Measurements from ENCODE around the gene MAML2.

Gene MAML2

GRCh38 chr11:96008161-96008720 is 334.8 kb downstream of the MAML2 start:
- Mint-ChIP-seq H3K4me3 (no peak overlapping the region), H3K4me1 (ENCODE audit: low read depth in 2 of 2) (peaks cover 9 to 14% of the 10 kb centered on the region in 2 donors), H3K27ac (no peak overlapping the region), H3K9me3 (no peaks in the 10 kb centered on the region), H3K36me3 (ENCODE audit: insufficient read depth) (no peaks in the 10 kb centered on the region), H3K27me3 (no peaks in the 10 kb centered on the region)
- no peak for ATAC-seq (replicated peaks)
- DNase-seq, result no peak

- ATAC-seq (replicated peaks) (no peak), DNase-seq (no peak)
- H3K27me3 Mint-ChIP-seq, result no peaks in the 10 kb centered on the region
- no peak overlapping the region for H3K4me3 Mint-ChIP-seq
- no peak overlapping the region for H3K27ac Mint-ChIP-seq
- H3K36me3 Mint-ChIP-seq (ENCODE audit: insufficient read depth), result no peaks in the 10 kb centered on the region
- H3K4me1 Mint-ChIP-seq (ENCODE audit: low read depth in 2 of 2), result peaks cover 2 to 12% of the 10 kb centered on the region in 2 donors
- H3K9me3 Mint-ChIP-seq, result peaks cover 9 to 13% of the 10 kb centered on the region in 2 donors
These were observed 337.0 kb downstream of the MAML2 start for GRCh38 chr11:96006037-96006436.

GRCh38 chr11:96004862-96005261 is 338.1 kb downstream of the MAML2 start:
- ATAC-seq (replicated peaks) (no peak), DNase-seq (no peak)
- Mint-ChIP-seq H3K4me3 (no peak overlapping the region), H3K4me1 (ENCODE audit: low read depth in 2 of 2) (peaks cover 2 to 20% of the 10 kb centered on the region in 2 donors), H3K9me3 (peaks cover 9 to 13% of the 10 kb centered on the region in 2 donors), H3K27ac (no peak overlapping the region), H3K27me3 (no peaks in the 10 kb centered on the region), H3K36me3 (ENCODE audit: insufficient read depth) (no peaks in the 10 kb centered on the region)

- no peak overlapping the region for H3K4me3 Mint-ChIP-seq
- peaks cover 9 to 13% of the 10 kb centered on the region in 2 donors for H3K9me3 Mint-ChIP-seq
- no peaks in the 10 kb centered on the region for H3K36me3 Mint-ChIP-seq (ENCODE audit: insufficient read depth)
- H3K27me3 Mint-ChIP-seq, result no peaks in the 10 kb centered on the region
- DNase-seq (no peak), ATAC-seq (replicated peaks) (no peak)
- peaks cover 2 to 22% of the 10 kb centered on the region in 2 donors for H3K4me1 Mint-ChIP-seq (ENCODE audit: low read depth in 2 of 2)
- H3K27ac Mint-ChIP-seq, result no peak overlapping the region
These were observed 340.2 kb downstream of the MAML2 start for GRCh38 chr11:96002754-96003290.

GRCh38 chr11:96002339-96002738 is 340.7 kb downstream of the MAML2 start:
- DNase-seq (no peak), ATAC-seq (replicated peaks) (no peak)
- H3K4me1 Mint-ChIP-seq (ENCODE audit: low read depth in 2 of 2), result peaks cover 2 to 22% of the 10 kb centered on the region in 2 donors
- no peak overlapping the region for H3K4me3 Mint-ChIP-seq
- H3K9me3 Mint-ChIP-seq, result peaks cover 9 to 13% of the 10 kb centered on the region in 2 donors
- H3K27ac Mint-ChIP-seq, result no peak overlapping the region
- no peaks in the 10 kb centered on the region for H3K27me3 Mint-ChIP-seq
- no peaks in the 10 kb centered on the region for H3K36me3 Mint-ChIP-seq (ENCODE audit: insufficient read depth)

GRCh38 chr11:96001037-96001436 is 342.0 kb downstream of the MAML2 start:
- no peak overlapping the region for H3K27ac Mint-ChIP-seq
- ATAC-seq (replicated peaks), result no peak
- peaks cover 2 to 22% of the 10 kb centered on the region in 2 donors for H3K4me1 Mint-ChIP-seq (ENCODE audit: low read depth in 2 of 2)

GRCh38 chr11:95999711-96000406 is 343.1 kb downstream of the MAML2 start:
- Mint-ChIP-seq H3K4me1 (ENCODE audit: low read depth in 2 of 2) (peaks cover 3 to 26% of the 10 kb centered on the region in 2 donors), H3K27ac (no peak overlapping the region), H3K27me3 (no peaks in the 10 kb centered on the region), H3K36me3 (ENCODE audit: insufficient read depth) (no peaks in the 10 kb centered on the region), H3K4me3 (no peak overlapping the region), H3K9me3 (peaks cover 9 to 13% of the 10 kb centered on the region in 2 donors)
- ATAC-seq (replicated peaks) (no peak), DNase-seq (no peak)

More at GRCh38 chr11:96001037-96001436, 342.0 kb downstream of the MAML2 start:
- Mint-ChIP-seq H3K9me3 (peaks cover 9 to 13% of the 10 kb centered on the region in 2 donors), H3K27me3 (no peaks in the 10 kb centered on the region), H3K36me3 (ENCODE audit: insufficient read depth) (no peaks in the 10 kb centered on the region), H3K4me3 (no peak overlapping the region)
- no peak for DNase-seq

- DNase-seq (no peak), ATAC-seq (replicated peaks) (no peak)
- Mint-ChIP-seq H3K4me3 (no peak overlapping the region), H3K9me3 (no peaks in the 10 kb centered on the region), H3K27me3 (no peaks in the 10 kb centered on the region), H3K27ac (no peak overlapping the region), H3K4me1 (ENCODE audit: low read depth in 2 of 2) (peaks cover 1 to 13% of the 10 kb centered on the region in 2 donors), H3K36me3 (ENCODE audit: insufficient read depth) (peaks cover 3% of the 10 kb centered on the region)
These were observed 346.3 kb downstream of the MAML2 start for GRCh38 chr11:95996621-95997235.

- DNase-seq (no peak), ATAC-seq (replicated peaks) (no peak)
- no peaks in the 10 kb centered on the region for H3K27me3 Mint-ChIP-seq
- no peaks in the 10 kb centered on the region for H3K9me3 Mint-ChIP-seq
- no peak overlapping the region for H3K4me3 Mint-ChIP-seq
- no peak overlapping the region for H3K27ac Mint-ChIP-seq
- H3K36me3 Mint-ChIP-seq (ENCODE audit: insufficient read depth), result peaks cover 9% of the 10 kb centered on the region
- peaks cover 1 to 4% of the 10 kb centered on the region in 2 donors for H3K4me1 Mint-ChIP-seq (ENCODE audit: low read depth in 2 of 2)
These were observed 348.7 kb downstream of the MAML2 start for GRCh38 chr11:95994329-95994728.

- H3K27ac Mint-ChIP-seq, result no peak overlapping the region
- peaks cover 13% of the 10 kb centered on the region for H3K36me3 Mint-ChIP-seq (ENCODE audit: insufficient read depth)
- no peak overlapping the region for H3K4me3 Mint-ChIP-seq
- H3K9me3 Mint-ChIP-seq, result no peaks in the 10 kb centered on the region
- no peak for ATAC-seq (replicated peaks)
- no peak for DNase-seq
- H3K27me3 Mint-ChIP-seq, result no peaks in the 10 kb centered on the region
- peaks cover 1 to 4% of the 10 kb centered on the region in 2 donors for H3K4me1 Mint-ChIP-seq (ENCODE audit: low read depth in 2 of 2)
These were observed 349.3 kb downstream of the MAML2 start for GRCh38 chr11:95993438-95994298.

GRCh38 chr11:95991545-95991944 is 351.4 kb downstream of the MAML2 start:
- Mint-ChIP-seq H3K27me3 (no peaks in the 10 kb centered on the region), H3K27ac (no peak overlapping the region), H3K4me3 (no peak overlapping the region), H3K4me1 (ENCODE audit: low read depth in 2 of 2) (peaks cover 1 to 4% of the 10 kb centered on the region in 2 donors), H3K36me3 (ENCODE audit: insufficient read depth) (peaks cover 17% of the 10 kb centered on the region), H3K9me3 (no peaks in the 10 kb centered on the region)
- DNase-seq (no peak), ATAC-seq (replicated peaks) (no peak)

GRCh38 chr11:95991101-95991500 is 351.9 kb downstream of the MAML2 start:
- Mint-ChIP-seq H3K9me3 (no peaks in the 10 kb centered on the region), H3K27me3 (no peaks in the 10 kb centered on the region), H3K4me3 (no peak overlapping the region)

GRCh38 chr11:95989780-95990179 is 353.2 kb downstream of the MAML2 start:
- H3K4me3 Mint-ChIP-seq, result no peak overlapping the region
- H3K36me3 Mint-ChIP-seq (ENCODE audit: insufficient read depth), result peaks cover 25% of the 10 kb centered on the region
- H3K27me3 Mint-ChIP-seq, result no peaks in the 10 kb centered on the region
- no peaks in the 10 kb centered on the region for H3K4me1 Mint-ChIP-seq (ENCODE audit: low read depth in 2 of 2)
- H3K27ac Mint-ChIP-seq, result no peak overlapping the region
- DNase-seq, result no peak
- no peak for ATAC-seq (replicated peaks)
- H3K9me3 Mint-ChIP-seq, result no peaks in the 10 kb centered on the region

More at GRCh38 chr11:95991101-95991500, 351.9 kb downstream of the MAML2 start:
- no peak for ATAC-seq (replicated peaks)
- DNase-seq, result no peak
- Mint-ChIP-seq H3K4me1 (ENCODE audit: low read depth in 2 of 2) (peaks cover 1 to 4% of the 10 kb centered on the region in 2 donors), H3K27ac (no peak overlapping the region), H3K36me3 (ENCODE audit: insufficient read depth) (peaks cover 17% of the 10 kb centered on the region)

All from effector memory CD8-positive, alpha-beta T cell (primary cell).